Endothelial cell of umbilical vein (primary cell): ENCODE measurements around the gene VANGL2. TPM values are rescaled to one million over a fixed set of nuclear protein-coding genes. Genes with fewer than 3 reads are reported as not detected.

Source experiments
- BruUV-seq: library from RNA; stranded (reverse); fragments of 400-500 nt; replicated peaks from 2 replicates; lab custom pipeline; 2021; lab: Mats Ljungman, UMichigan
- CTCF ChIA-PET: fragments of 300-600, 350-600 bp; sonication (Branson Sonifier 250); formaldehyde crosslinking; loops from one replicate; lab custom pipeline; 2021; ENCODE audit warnings: antibody characterized with exemption, inconsistent platforms; lab: Charles Lee
- POLR2A ChIA-PET: fragments of 300-600, 350-600 bp; sonication (Branson Sonifier 250); formaldehyde crosslinking; loops from one replicate; lab custom pipeline; 2021; ENCODE audit warnings: antibody characterized with exemption, inconsistent platforms; lab: Charles Lee
- DNase-seq: peaks from one replicate; pipeline ENCODE4 v3.0.0-alpha.2; 2011; ENCODE audit warnings: low read depth, low spot score
- FAIRE-seq: peaks from 2 replicates; lab custom pipeline; 2011; peaks lifted over from hg19 to GRCh38; lab: Jason Lieb, UNC
- H2AFZ ChIP-seq: 2 replicates; pipeline ENCODE4 v1.6.0; 2012; ENCODE audit warnings: low read depth, low read length, control low read depth, inconsistent platforms
- H3K27ac ChIP-seq: 2 replicates; pipeline ENCODE4 v1.5.1; 2011; ENCODE audit warnings: low read depth, mild to moderate bottlenecking, control low read depth, low read length, moderate library complexity; ENCODE audit not compliant: insufficient read depth
- H3K27me3 ChIP-seq, 2 experiments: 2 replicates each; pipeline versions ENCODE4 v1.6.0 to v1.6.1; 2011; ENCODE audit warnings: low read length in 2 of 2, mixed read lengths in 1 of 2; ENCODE audit not compliant: control insufficient read depth in 2 of 2, insufficient read depth in 2 of 2
- H3K36me3 ChIP-seq, 2 experiments: 2 replicates in 1 of 2; 3 replicates in 1 of 2; pipeline ENCODE4 v1.5.1; 2011; ENCODE audit warnings: low read length in 2 of 2, mild to moderate bottlenecking in 1 of 2, moderate library complexity in 1 of 2; ENCODE audit not compliant: control insufficient read depth in 2 of 2, insufficient read depth in 2 of 2; ENCODE audit errors: extremely low read depth in 1 of 2
- H3K4me1 ChIP-seq: 3 replicates; pipeline ENCODE4 v1.5.1; 2011; ENCODE audit warnings: mild to moderate bottlenecking, low read length; ENCODE audit not compliant: control insufficient read depth, insufficient read depth; ENCODE audit errors: extremely low read depth
- H3K4me2 ChIP-seq: 2 replicates; pipeline ENCODE4 v1.6.1; 2011; ENCODE audit warnings: low read length, control low read depth, mixed read lengths; ENCODE audit not compliant: insufficient read depth
- H3K4me3 ChIP-seq, 3 experiments: fragments of 200-600 bp in 1 of 3; sonication (generic), shearing (Covaris generic) in 1 of 3; replicated peaks in 1 of 3; 2 replicates each; pipeline ENCODE4 v1.5.1; 2011 to 2016; ENCODE audit warnings: control low read depth in 3 of 3, low read length in 3 of 3, mild to moderate bottlenecking in 2 of 3, inconsistent platforms in 1 of 3, low read depth in 1 of 3, moderate library complexity in 1 of 3; ENCODE audit not compliant: insufficient read depth in 1 of 3
- H3K79me2 ChIP-seq: 2 replicates; pipeline ENCODE4 v1.6.0; 2012; ENCODE audit warnings: low read length, inconsistent platforms; ENCODE audit not compliant: control insufficient read depth, insufficient read depth
- H3K9ac ChIP-seq: replicated peaks from 2 replicates; pipeline ENCODE3; 2011; ENCODE audit warnings: low read length, control low read depth; ENCODE audit not compliant: insufficient read depth; ENCODE audit errors: extremely low read depth
- H3K9me1 ChIP-seq: replicated peaks from 3 replicates; pipeline ENCODE4 v1.6.0; 2011; ENCODE audit warnings: mild to moderate bottlenecking, low read length; ENCODE audit not compliant: control insufficient read depth, insufficient read depth; ENCODE audit errors: extremely low read depth
- H3K9me3 ChIP-seq: replicated peaks from 2 replicates; pipeline ENCODE4 v1.5.1; 2012; ENCODE audit warnings: low read length, inconsistent platforms; ENCODE audit not compliant: control insufficient read depth, insufficient read depth
- H4K20me1 ChIP-seq: replicated peaks from 2 replicates; pipeline ENCODE3; 2011; ENCODE audit warnings: mild to moderate bottlenecking, low read length; ENCODE audit not compliant: control insufficient read depth, insufficient read depth; ENCODE audit errors: extremely low read depth
- EZH2 ChIP-seq: IDR thresholded peaks from 2 replicates; pipeline ENCODE4 v1.6.1; 2012; ENCODE audit warnings: borderline replicate concordance, low read depth, mild to moderate bottlenecking, moderate library complexity, low read length, inconsistent platforms; ENCODE audit not compliant: severe bottlenecking
- FOS ChIP-seq: IDR thresholded peaks from 2 replicates; pipeline ENCODE4 v1.6.1; 2011; ENCODE audit warnings: mild to moderate bottlenecking, low read length, moderate library complexity, borderline replicate concordance; ENCODE audit not compliant: insufficient read depth
- GATA2 ChIP-seq: IDR thresholded peaks from 2 replicates; pipeline ENCODE4 v1.7.0; 2011; ENCODE audit warnings: low read depth, mild to moderate bottlenecking, moderate library complexity, mixed read lengths, low read length; ENCODE audit not compliant: insufficient read length, insufficient read depth
- JUN ChIP-seq: IDR thresholded peaks from 2 replicates; pipeline ENCODE4 v1.6.1; 2011; ENCODE audit warnings: borderline replicate concordance, low read depth; ENCODE audit not compliant: insufficient read length, insufficient read depth
- MYC ChIP-seq: IDR thresholded peaks from one replicate; pipeline ENCODE4 v1.6.1; 2011; ENCODE audit warnings: mild to moderate bottlenecking, low read depth, low read length
- POLR2A ChIP-seq: IDR thresholded peaks from 2 replicates; pipeline ENCODE4 v1.6.1; 2012; ENCODE audit warnings: low read depth, mild to moderate bottlenecking, control low read depth, low read length
- POLR2AphosphoS5 ChIP-seq: IDR thresholded peaks from 2 replicates; pipeline ENCODE4 v1.6.1; 2012; ENCODE audit warnings: low read depth, mild to moderate bottlenecking, control low read depth, low read length, moderate library complexity; ENCODE audit not compliant: insufficient read depth
- dilution Hi-C: fragments of 300-500 bp; cut with MboI; formaldehyde crosslinking; loops from one replicate; pipeline ENCODE4 v1.15.0; 2019; ENCODE audit warnings: low sequenced_read_pairs; ENCODE audit not compliant: extremely low pct_ligation_motif_present
- intact Hi-C: fragments of 100-400 bp; cut with micrococcal nuclease; formaldehyde crosslinking; loops from one replicate; pipeline ENCODE4 v1.10.0; 2022
- polyA plus RNA-seq, 4 experiments: library from polyadenylated mRNA; depleted of rRNA in 3 of 4; stranded (reverse) in 3 of 4; unstranded in 1 of 4; fragments of >200 nt; gene quantifications; 2 replicates each; pipeline versions ENCODE4 v1.2.1 to v1.2.3, GENCODE V29; 2011 to 2012; ENCODE audit warnings: missing spikeins in 1 of 4
- total RNA-seq: library from RNA; stranded (reverse); gene quantifications from 2 replicates; pipeline ENCODE4 v1.2.3, GENCODE V29; 2021
- TF ChIP-seq, protein P1 (sequence below): IDR thresholded peaks from 2 replicates; pipeline ENCODE4 v1.6.1; 2011; ENCODE audit not compliant: insufficient read depth, insufficient read length
- TF ChIP-seq, protein P2 (sequence below), 2 donors: IDR thresholded peaks; 1 replicate in 1 of 2; 2 replicates in 1 of 2; pipeline ENCODE4 v1.5.1; 2011; ENCODE audit warnings: low read length in 2 of 2, mild to moderate bottlenecking in 2 of 2, moderate library complexity in 2 of 2, control low read depth in 1 of 2, inconsistent platforms in 1 of 2, low read depth in 1 of 2; ENCODE audit not compliant: insufficient read depth in 1 of 2; ENCODE audit errors: extremely low read depth in 1 of 2

The VANGL2 gene
- total and polyA plus RNA-seq, 2 donors (not counting 3 experiments of a cell fraction or from before 2014, with no cell fraction given): 0.01 TPM; not detected in 1

DNA sequence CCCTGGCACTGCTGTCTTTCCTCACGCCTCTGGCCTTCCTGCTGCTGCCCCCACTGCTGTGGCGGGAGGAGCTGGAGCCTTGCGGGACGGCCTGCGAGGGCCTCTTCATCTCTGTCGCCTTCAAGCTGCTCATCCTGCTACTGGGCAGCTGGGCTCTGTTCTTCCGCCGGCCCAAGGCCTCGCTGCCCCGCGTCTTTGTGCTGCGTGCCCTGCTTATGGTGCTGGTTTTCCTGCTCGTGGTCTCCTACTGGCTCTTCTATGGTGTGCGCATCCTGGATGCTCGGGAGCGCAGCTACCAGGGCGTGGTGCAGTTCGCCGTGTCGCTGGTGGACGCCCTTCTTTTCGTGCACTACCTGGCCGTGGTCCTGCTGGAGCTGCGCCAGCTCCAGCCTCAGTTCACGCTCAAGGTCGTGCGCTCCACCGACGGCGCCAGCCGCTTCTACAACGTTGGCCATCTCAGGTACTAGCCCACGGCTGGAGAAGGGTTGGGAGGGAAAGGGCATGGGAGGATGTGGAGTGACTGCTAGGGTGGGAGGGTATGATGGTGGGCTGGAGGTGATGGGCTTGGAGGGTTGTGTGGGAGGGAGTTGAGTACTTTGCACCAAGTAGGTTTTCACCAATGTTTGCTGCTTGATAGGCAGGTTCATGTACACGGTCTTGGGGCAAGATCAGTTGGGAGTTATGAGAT lies 18.9 kb downstream of the VANGL2 start:
- no peaks in the 10 kb centered on the region for H3K79me2 ChIP-seq
- no peak overlapping the region for H3K9ac ChIP-seq
- H3K4me3 ChIP-seq: no peak overlapping the region
- FAIRE-seq (no peak), DNase-seq (no peak)
- no peak overlapping the region for H3K4me2 ChIP-seq
- no TSS peak for BruUV-seq
- no peaks in the 10 kb centered on the region for H3K9me3 ChIP-seq
- H3K9me1 ChIP-seq: no peaks in the 10 kb centered on the region
- TF ChIP-seq POLR2AphosphoS5 (no peak), JUN (no peak), FOS (no peak), GATA2 (no peak), POLR2A (no peak), MYC (no peak), EZH2 (no peak)
- TF ChIP-seq, protein P1, sequence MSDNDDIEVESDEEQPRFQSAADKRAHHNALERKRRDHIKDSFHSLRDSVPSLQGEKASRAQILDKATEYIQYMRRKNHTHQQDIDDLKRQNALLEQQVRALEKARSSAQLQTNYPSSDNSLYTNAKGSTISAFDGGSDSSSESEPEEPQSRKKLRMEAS: no peak
- TF ChIP-seq, protein P2, sequence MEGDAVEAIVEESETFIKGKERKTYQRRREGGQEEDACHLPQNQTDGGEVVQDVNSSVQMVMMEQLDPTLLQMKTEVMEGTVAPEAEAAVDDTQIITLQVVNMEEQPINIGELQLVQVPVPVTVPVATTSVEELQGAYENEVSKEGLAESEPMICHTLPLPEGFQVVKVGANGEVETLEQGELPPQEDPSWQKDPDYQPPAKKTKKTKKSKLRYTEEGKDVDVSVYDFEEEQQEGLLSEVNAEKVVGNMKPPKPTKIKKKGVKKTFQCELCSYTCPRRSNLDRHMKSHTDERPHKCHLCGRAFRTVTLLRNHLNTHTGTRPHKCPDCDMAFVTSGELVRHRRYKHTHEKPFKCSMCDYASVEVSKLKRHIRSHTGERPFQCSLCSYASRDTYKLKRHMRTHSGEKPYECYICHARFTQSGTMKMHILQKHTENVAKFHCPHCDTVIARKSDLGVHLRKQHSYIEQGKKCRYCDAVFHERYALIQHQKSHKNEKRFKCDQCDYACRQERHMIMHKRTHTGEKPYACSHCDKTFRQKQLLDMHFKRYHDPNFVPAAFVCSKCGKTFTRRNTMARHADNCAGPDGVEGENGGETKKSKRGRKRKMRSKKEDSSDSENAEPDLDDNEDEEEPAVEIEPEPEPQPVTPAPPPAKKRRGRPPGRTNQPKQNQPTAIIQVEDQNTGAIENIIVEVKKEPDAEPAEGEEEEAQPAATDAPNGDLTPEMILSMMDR (IDR thresholded peaks at IDR 0.05; ENCODE audit: extremely low read depth in 1 of 2, insufficient read depth in 1 of 2, low read depth in 1 of 2, low read length in 2 of 2): no peak
- H3K27me3 ChIP-seq: peaks cover 12 to 19% of the 10 kb centered on the region in 2 experiments
- CTCF ChIA-PET: interaction anchor here (0.9 kb wide), 1 partner anchor 334 kb away, joined by 4 read pairs; no protein-coding TSS in a partner anchor
- dilution Hi-C loops (no loop called here), intact Hi-C loops (no loop called here)
- POLR2A ChIA-PET: no interaction called here
- H3K4me1 ChIP-seq: no peaks in the 10 kb centered on the region
- no peak overlapping the region for H2AFZ ChIP-seq
- no peaks in the 10 kb centered on the region for H4K20me1 ChIP-seq
- H3K27ac ChIP-seq: no peak overlapping the region
- H3K36me3 ChIP-seq: no peaks in the 10 kb centered on the region
